Mononuclear cell (primary cell): ENCODE data around the gene AEBP2. TPM values are rescaled to one million over a fixed set of nuclear protein-coding genes. Genes with fewer than 3 reads are reported as not detected.

ENCODE experiments used
- H3K27me3 ChIP-seq: 2 replicates; pipeline ENCODE4 v1.6.0; 2011; ENCODE audit warnings: low read length, control low read depth; ENCODE audit not compliant: insufficient read depth
- H3K4me1 ChIP-seq: 2 replicates; pipeline ENCODE4 v1.5.1; 2011; ENCODE audit warnings: mild to moderate bottlenecking, low read length, control low read depth; ENCODE audit not compliant: insufficient read depth
- H3K4me3 ChIP-seq: 2 replicates; pipeline ENCODE4 v1.5.1; 2011; ENCODE audit warnings: mild to moderate bottlenecking, low read length, moderate library complexity
- H3K9me3 ChIP-seq: 2 replicates; pipeline ENCODE4 v1.5.1; 2011; ENCODE audit warnings: low read depth, mild to moderate bottlenecking, control low read depth, low read length
- total RNA-seq: library from RNA; depleted of rRNA; stranded (reverse); fragments of >200 nt; gene quantifications from one replicate; pipeline ENCODE4 v1.2.3, GENCODE V29; 2012

AEBP2 gene
- total RNA-seq, 1 donor = 29.9 TPM

- no peaks in the 10 kb centered on the region for H3K9me3 ChIP-seq
- H3K4me1 ChIP-seq = no peaks in the 10 kb centered on the region
- no peaks in the 10 kb centered on the region for H3K27me3 ChIP-seq
- H3K4me3 ChIP-seq = no peak overlapping the region
Measured at GRCh38 chr12:19496219-19496878, 57.1 kb downstream of the AEBP2 start.

- no peaks in the 10 kb centered on the region for H3K27me3 ChIP-seq
- H3K9me3 ChIP-seq = no peaks in the 10 kb centered on the region
- no peaks in the 10 kb centered on the region for H3K4me1 ChIP-seq
- no peak overlapping the region for H3K4me3 ChIP-seq
Measured at GRCh38 chr12:19498099-19498498, 58.8 kb downstream of the AEBP2 start.

DNA sequence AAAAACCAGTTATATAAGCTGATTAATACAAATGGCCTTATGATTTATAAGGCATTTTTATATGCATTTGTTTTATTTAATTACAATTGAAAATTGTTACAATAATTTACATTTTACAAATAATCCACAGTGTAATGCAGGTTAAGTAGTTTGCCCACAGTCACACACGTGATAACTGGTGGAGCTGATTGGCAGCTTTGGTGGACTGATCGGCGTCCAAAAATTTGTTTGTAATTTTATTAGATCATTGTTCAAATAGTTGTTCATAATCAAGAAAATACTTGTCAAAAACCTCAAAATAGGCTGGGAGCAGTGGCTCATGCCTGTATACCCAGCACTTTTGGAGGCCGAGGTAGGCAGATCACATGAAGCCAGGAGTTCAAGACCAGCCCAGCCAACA lies 59.7 kb downstream of the AEBP2 start:
- Histone ChIP-seq H3K4me3 (no peak overlapping the region), H3K27me3 (no peaks in the 10 kb centered on the region), H3K9me3 (no peaks in the 10 kb centered on the region)

DNA sequence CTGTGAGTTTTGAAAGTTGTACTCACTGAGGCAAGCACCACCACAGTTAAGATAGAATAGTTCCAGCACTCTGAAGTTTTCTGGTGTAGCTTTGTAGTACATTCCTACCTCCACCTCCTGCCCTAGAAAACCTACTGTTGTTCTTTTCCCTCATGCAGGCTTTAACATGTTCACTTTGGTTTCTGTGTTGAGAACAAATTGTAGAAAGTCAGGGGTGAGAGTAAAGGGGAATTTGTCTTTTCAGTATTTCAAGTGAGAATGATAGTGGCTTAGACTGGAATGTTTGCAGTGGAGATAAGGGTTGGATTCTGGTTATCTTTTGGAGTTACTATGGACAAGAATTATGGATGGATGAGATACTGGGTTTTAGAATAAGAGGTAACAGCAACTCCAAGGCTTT lies 67.2 kb downstream of the AEBP2 start:
- Histone ChIP-seq H3K9me3 (no peaks in the 10 kb centered on the region), H3K4me3 (no peak overlapping the region), H3K27me3 (no peaks in the 10 kb centered on the region), H3K4me1 (no peaks in the 10 kb centered on the region)

More for the DNA sequence above, 59.7 kb downstream of the AEBP2 start:
- H3K4me1 ChIP-seq = no peaks in the 10 kb centered on the region

GRCh38 chr12:19507823-19508222 lies 68.5 kb downstream of the AEBP2 start:
- H3K4me3 ChIP-seq = no peak overlapping the region
- H3K9me3 ChIP-seq = no peaks in the 10 kb centered on the region
- no peaks in the 10 kb centered on the region for H3K4me1 ChIP-seq
- no peaks in the 10 kb centered on the region for H3K27me3 ChIP-seq

DNA sequence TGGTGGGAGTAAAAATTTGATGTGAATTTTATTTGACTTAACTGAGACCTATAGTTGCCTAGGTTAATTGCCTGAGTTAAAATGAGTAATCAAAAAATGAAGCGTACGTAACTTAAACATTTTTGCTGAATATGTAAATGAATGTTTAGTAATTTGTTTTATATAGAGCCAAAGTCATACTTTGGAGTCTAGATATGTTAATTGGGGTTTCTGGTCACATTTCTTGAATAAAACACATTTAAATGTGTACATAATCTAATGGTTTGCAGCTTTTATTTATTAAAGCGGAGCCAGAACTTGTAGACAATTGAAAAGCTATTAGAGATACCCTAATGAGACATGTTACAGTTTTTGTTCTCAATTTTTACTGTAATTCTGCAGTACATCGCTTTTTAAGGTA lies 71.2 kb downstream of the AEBP2 start:
- H3K9me3 ChIP-seq = no peaks in the 10 kb centered on the region
- H3K4me3 ChIP-seq = no peak overlapping the region
- H3K4me1 ChIP-seq = no peaks in the 10 kb centered on the region
- H3K27me3 ChIP-seq = no peaks in the 10 kb centered on the region

- H3K9me3 ChIP-seq = no peaks in the 10 kb centered on the region
- no peaks in the 10 kb centered on the region for H3K4me1 ChIP-seq
- no peak overlapping the region for H3K4me3 ChIP-seq
- H3K27me3 ChIP-seq = no peaks in the 10 kb centered on the region
Measured at GRCh38 chr12:19515179-19515578, 75.9 kb downstream of the AEBP2 start.

- Histone ChIP-seq H3K27me3 (no peaks in the 10 kb centered on the region), H3K9me3 (no peaks in the 10 kb centered on the region), H3K4me1 (no peaks in the 10 kb centered on the region), H3K4me3 (no peak overlapping the region)
Measured at GRCh38 chr12:19517583-19517982, 78.3 kb downstream of the AEBP2 start.

DNA sequence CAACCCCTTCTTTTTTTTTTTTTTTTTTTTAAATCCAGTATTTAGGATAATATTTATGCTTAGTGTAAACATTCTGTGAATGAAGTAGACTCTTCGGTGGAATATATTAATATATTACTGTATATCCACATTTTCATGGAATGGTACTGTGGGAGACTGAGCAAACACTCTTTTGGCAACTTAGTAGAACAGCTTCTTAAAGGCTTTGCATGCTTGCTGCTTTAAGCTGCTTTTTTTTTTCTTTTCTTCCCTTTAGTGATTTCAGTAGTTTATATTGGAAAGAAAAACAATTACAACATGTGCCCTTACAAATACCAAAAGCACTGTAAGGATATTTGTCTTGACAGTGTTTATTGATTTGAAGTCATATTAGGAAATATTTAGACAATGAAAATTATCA lies 78.9 kb downstream of the AEBP2 start:
- Histone ChIP-seq H3K9me3 (no peaks in the 10 kb centered on the region), H3K4me1 (no peaks in the 10 kb centered on the region), H3K27me3 (no peaks in the 10 kb centered on the region), H3K4me3 (no peak overlapping the region)

DNA sequence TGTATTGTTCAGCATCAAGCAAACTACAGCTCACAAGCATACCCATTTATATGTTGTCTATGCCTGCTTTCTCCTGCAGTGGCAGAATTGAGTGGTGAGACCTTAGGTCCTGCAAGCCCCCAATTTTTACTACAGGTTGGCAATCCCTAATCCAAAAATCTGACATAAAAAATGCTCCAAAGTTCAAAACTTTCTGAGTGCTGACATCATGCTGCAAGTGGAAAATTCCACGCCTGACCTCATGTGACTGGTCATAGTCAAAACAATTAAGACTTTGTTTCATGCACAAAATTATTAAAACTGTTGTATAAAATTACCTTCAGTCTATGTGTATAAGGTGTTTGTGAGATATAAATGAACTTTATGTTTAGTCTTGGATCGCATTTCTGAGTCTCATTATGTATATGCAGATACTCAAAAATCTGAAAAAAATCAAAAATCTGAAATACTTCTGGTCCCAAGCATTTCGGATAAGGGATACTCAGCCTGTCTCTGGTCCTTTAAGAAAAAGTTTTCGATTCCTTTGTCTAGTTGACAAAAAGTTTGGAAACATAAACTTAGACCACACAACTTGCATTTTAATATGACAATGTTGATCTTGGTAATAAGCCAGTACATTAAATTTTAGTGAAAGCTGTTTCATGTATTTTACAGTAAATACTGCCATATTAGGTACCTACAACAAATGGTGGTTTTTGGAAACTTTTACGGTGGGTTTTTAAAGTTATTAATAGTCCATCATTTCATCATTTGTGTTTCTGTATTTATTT lies 81.5 kb downstream of the AEBP2 start:
- Histone ChIP-seq H3K27me3 (no peaks in the 10 kb centered on the region), H3K9me3 (no peaks in the 10 kb centered on the region), H3K4me1 (no peaks in the 10 kb centered on the region), H3K4me3 (no peak overlapping the region)

- Histone ChIP-seq H3K4me3 (no peak overlapping the region), H3K4me1 (no peaks in the 10 kb centered on the region), H3K9me3 (no peaks in the 10 kb centered on the region), H3K27me3 (no peaks in the 10 kb centered on the region)
Measured at GRCh38 chr12:19525274-19525673, 86.0 kb downstream of the AEBP2 start.

- H3K9me3 ChIP-seq = no peaks in the 10 kb centered on the region
- no peaks in the 10 kb centered on the region for H3K27me3 ChIP-seq
- no peak overlapping the region for H3K4me3 ChIP-seq
- no peaks in the 10 kb centered on the region for H3K4me1 ChIP-seq
Measured at GRCh38 chr12:19527866-19528265, 88.6 kb downstream of the AEBP2 start.

DNA sequence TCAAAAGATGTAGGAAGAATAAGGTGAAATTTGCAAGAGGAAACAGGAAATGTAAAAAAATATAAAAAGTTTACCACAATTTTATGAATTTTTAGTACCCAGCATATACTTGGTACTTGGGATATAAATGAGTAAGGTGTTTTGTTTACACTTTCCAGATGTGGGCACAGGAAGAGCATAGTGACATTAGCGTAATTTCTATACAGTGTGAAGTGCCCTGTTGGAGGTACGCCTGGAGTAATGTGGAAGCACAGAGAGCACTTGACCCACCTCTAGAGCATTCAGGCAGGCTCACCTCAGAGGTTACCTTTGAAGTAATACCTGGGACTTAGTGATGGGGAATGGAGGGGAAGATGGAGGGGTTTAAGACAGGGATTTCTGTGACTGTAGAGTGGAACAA lies 89.5 kb downstream of the AEBP2 start:
- H3K4me1 ChIP-seq = no peaks in the 10 kb centered on the region
- no peak overlapping the region for H3K4me3 ChIP-seq
- H3K27me3 ChIP-seq = no peaks in the 10 kb centered on the region
- H3K9me3 ChIP-seq = no peaks in the 10 kb centered on the region

DNA sequence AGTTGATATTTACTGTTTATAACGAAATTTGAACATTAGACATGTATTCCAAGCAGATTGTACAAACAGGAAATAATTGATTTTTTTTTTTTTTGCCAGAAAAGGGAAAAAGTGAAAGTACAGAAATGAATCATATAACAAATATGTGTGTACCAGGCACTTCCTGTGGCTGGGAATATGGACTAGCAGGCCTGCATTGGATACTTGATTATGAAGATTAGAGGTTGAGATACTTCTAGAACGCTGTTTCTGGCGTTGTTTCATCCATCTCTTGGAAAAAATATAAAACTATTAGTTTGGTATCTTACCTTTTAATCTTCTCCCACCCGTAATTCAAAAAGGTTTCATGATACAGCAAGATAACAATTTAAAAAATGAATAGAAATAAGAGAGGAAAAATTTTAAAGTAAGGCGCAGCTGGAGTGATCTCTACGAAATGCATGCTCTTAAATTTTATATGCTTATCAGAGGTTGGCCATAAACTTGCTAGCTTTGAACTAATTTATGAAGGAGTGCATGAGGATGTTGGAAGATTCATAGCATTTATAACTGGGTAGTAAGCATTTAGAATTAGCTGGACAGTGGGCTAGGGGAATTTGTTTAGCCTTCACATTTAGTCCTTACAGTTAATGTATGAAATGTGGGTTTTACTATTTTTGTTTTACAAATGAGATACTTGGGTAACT lies 90.8 kb downstream of the AEBP2 start:
- Histone ChIP-seq H3K27me3 (no peaks in the 10 kb centered on the region), H3K9me3 (peaks cover under 1% of the 10 kb centered on the region)

DNA sequence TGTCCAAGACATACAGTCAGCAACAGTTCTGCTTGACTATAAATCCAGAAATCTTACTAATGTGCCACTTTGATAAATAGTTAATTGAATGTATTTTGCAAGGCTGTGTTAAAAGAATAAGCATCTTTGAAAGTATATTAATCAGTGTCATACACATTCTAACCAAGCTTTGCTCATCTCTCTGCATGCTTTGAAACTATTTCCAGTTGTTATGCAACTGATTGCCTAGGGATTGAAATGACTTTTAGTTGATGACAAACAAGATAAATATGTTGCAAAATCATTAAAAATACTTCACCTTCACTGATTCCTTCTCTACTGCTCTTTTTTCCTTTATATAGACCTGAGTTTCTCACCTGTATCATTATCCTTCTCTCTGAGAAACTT lies 91.3 kb downstream of the AEBP2 start:
- H3K4me3 ChIP-seq = no peak overlapping the region
- H3K4me1 ChIP-seq = no peaks in the 10 kb centered on the region
- no peaks in the 10 kb centered on the region for H3K27me3 ChIP-seq
- peaks cover 6% of the 10 kb centered on the region for H3K9me3 ChIP-seq

More for the DNA sequence above, 90.8 kb downstream of the AEBP2 start:
- H3K4me1 ChIP-seq = no peaks in the 10 kb centered on the region
- no peak overlapping the region for H3K4me3 ChIP-seq
